Endothelial cell of umbilical vein (primary cell): ENCODE results near the gene NUP214. TPM values are rescaled to one million over a fixed set of nuclear protein-coding genes. Genes with fewer than 3 reads are reported as not detected.

ENCODE experiments used
- BruUV-seq: library from RNA; stranded (reverse); fragments of 400-500 nt; replicated peaks from 2 replicates; lab custom pipeline; 2021; lab: Mats Ljungman, UMichigan
- CTCF ChIA-PET: fragments of 300-600, 350-600 bp; sonication (Branson Sonifier 250); formaldehyde crosslinking; loops from one replicate; lab custom pipeline; 2021; ENCODE audit warnings: antibody characterized with exemption, inconsistent platforms; lab: Charles Lee
- POLR2A ChIA-PET: fragments of 300-600, 350-600 bp; sonication (Branson Sonifier 250); formaldehyde crosslinking; loops from one replicate; lab custom pipeline; 2021; ENCODE audit warnings: antibody characterized with exemption, inconsistent platforms; lab: Charles Lee
- DNase-seq: peaks from one replicate; pipeline ENCODE4 v3.0.0-alpha.2; 2011; ENCODE audit warnings: low read depth, low spot score
- FAIRE-seq: peaks from 2 replicates; lab custom pipeline; 2011; peaks lifted over from hg19 to GRCh38; lab: Jason Lieb, UNC
- H2AFZ ChIP-seq: 2 replicates; pipeline ENCODE4 v1.6.0; 2012; ENCODE audit warnings: low read depth, low read length, control low read depth, inconsistent platforms
- H3K27ac ChIP-seq: 2 replicates; pipeline ENCODE4 v1.5.1; 2011; ENCODE audit warnings: low read depth, mild to moderate bottlenecking, control low read depth, low read length, moderate library complexity; ENCODE audit not compliant: insufficient read depth
- H3K27me3 ChIP-seq, 2 experiments: 2 replicates each; pipeline versions ENCODE4 v1.6.0 to v1.6.1; 2011; ENCODE audit warnings: low read length in 2 of 2, mixed read lengths in 1 of 2; ENCODE audit not compliant: control insufficient read depth in 2 of 2, insufficient read depth in 2 of 2
- H3K36me3 ChIP-seq, 2 experiments: 2 replicates in 1 of 2; 3 replicates in 1 of 2; pipeline ENCODE4 v1.5.1; 2011; ENCODE audit warnings: low read length in 2 of 2, mild to moderate bottlenecking in 1 of 2, moderate library complexity in 1 of 2; ENCODE audit not compliant: control insufficient read depth in 2 of 2, insufficient read depth in 2 of 2; ENCODE audit errors: extremely low read depth in 1 of 2
- H3K4me1 ChIP-seq: 3 replicates; pipeline ENCODE4 v1.5.1; 2011; ENCODE audit warnings: mild to moderate bottlenecking, low read length; ENCODE audit not compliant: control insufficient read depth, insufficient read depth; ENCODE audit errors: extremely low read depth
- H3K4me2 ChIP-seq: 2 replicates; pipeline ENCODE4 v1.6.1; 2011; ENCODE audit warnings: low read length, control low read depth, mixed read lengths; ENCODE audit not compliant: insufficient read depth
- H3K4me3 ChIP-seq, 3 experiments: fragments of 200-600 bp in 1 of 3; sonication (generic), shearing (Covaris generic) in 1 of 3; replicated peaks in 1 of 3; 2 replicates each; pipeline ENCODE4 v1.5.1; 2011 to 2016; ENCODE audit warnings: control low read depth in 3 of 3, low read length in 3 of 3, mild to moderate bottlenecking in 2 of 3, inconsistent platforms in 1 of 3, low read depth in 1 of 3, moderate library complexity in 1 of 3; ENCODE audit not compliant: insufficient read depth in 1 of 3
- H3K79me2 ChIP-seq: 2 replicates; pipeline ENCODE4 v1.6.0; 2012; ENCODE audit warnings: low read length, inconsistent platforms; ENCODE audit not compliant: control insufficient read depth, insufficient read depth
- H3K9ac ChIP-seq: replicated peaks from 2 replicates; pipeline ENCODE3; 2011; ENCODE audit warnings: low read length, control low read depth; ENCODE audit not compliant: insufficient read depth; ENCODE audit errors: extremely low read depth
- H3K9me1 ChIP-seq: replicated peaks from 3 replicates; pipeline ENCODE4 v1.6.0; 2011; ENCODE audit warnings: mild to moderate bottlenecking, low read length; ENCODE audit not compliant: control insufficient read depth, insufficient read depth; ENCODE audit errors: extremely low read depth
- H3K9me3 ChIP-seq: replicated peaks from 2 replicates; pipeline ENCODE4 v1.5.1; 2012; ENCODE audit warnings: low read length, inconsistent platforms; ENCODE audit not compliant: control insufficient read depth, insufficient read depth
- H4K20me1 ChIP-seq: replicated peaks from 2 replicates; pipeline ENCODE3; 2011; ENCODE audit warnings: mild to moderate bottlenecking, low read length; ENCODE audit not compliant: control insufficient read depth, insufficient read depth; ENCODE audit errors: extremely low read depth
- EZH2 ChIP-seq: IDR thresholded peaks from 2 replicates; pipeline ENCODE4 v1.6.1; 2012; ENCODE audit warnings: borderline replicate concordance, low read depth, mild to moderate bottlenecking, moderate library complexity, low read length, inconsistent platforms; ENCODE audit not compliant: severe bottlenecking
- POLR2A ChIP-seq: IDR thresholded peaks from 2 replicates; pipeline ENCODE4 v1.6.1; 2012; ENCODE audit warnings: low read depth, mild to moderate bottlenecking, control low read depth, low read length
- POLR2AphosphoS5 ChIP-seq: IDR thresholded peaks from 2 replicates; pipeline ENCODE4 v1.6.1; 2012; ENCODE audit warnings: low read depth, mild to moderate bottlenecking, control low read depth, low read length, moderate library complexity; ENCODE audit not compliant: insufficient read depth
- dilution Hi-C: fragments of 300-500 bp; cut with MboI; formaldehyde crosslinking; loops from one replicate; pipeline ENCODE4 v1.15.0; 2019; ENCODE audit warnings: low sequenced_read_pairs; ENCODE audit not compliant: extremely low pct_ligation_motif_present
- intact Hi-C: fragments of 100-400 bp; cut with micrococcal nuclease; formaldehyde crosslinking; loops from one replicate; pipeline ENCODE4 v1.10.0; 2022
- polyA plus RNA-seq, 4 experiments: library from polyadenylated mRNA; depleted of rRNA in 3 of 4; stranded (reverse) in 3 of 4; unstranded in 1 of 4; fragments of >200 nt; gene quantifications; 2 replicates each; pipeline versions ENCODE4 v1.2.1 to v1.2.3, GENCODE V29; 2011 to 2012; ENCODE audit warnings: missing spikeins in 1 of 4
- total RNA-seq: library from RNA; stranded (reverse); gene quantifications from 2 replicates; pipeline ENCODE4 v1.2.3, GENCODE V29; 2021
- TF ChIP-seq, protein P1 (sequence below), 2 donors: IDR thresholded peaks; 1 replicate in 1 of 2; 2 replicates in 1 of 2; pipeline ENCODE4 v1.5.1; 2011; ENCODE audit warnings: low read length in 2 of 2, mild to moderate bottlenecking in 2 of 2, moderate library complexity in 2 of 2, control low read depth in 1 of 2, inconsistent platforms in 1 of 2, low read depth in 1 of 2; ENCODE audit not compliant: insufficient read depth in 1 of 2; ENCODE audit errors: extremely low read depth in 1 of 2
- TF ChIP-seq, protein P2 (sequence below): IDR thresholded peaks from 2 replicates; pipeline ENCODE4 v1.6.1; 2011; ENCODE audit not compliant: insufficient read depth, insufficient read length

NUP214 gene
- total and polyA plus RNA-seq, 2 donors (not counting 3 experiments of a cell fraction or from before 2014, with no cell fraction given) = 28.7 to 65.9 TPM

DNA sequence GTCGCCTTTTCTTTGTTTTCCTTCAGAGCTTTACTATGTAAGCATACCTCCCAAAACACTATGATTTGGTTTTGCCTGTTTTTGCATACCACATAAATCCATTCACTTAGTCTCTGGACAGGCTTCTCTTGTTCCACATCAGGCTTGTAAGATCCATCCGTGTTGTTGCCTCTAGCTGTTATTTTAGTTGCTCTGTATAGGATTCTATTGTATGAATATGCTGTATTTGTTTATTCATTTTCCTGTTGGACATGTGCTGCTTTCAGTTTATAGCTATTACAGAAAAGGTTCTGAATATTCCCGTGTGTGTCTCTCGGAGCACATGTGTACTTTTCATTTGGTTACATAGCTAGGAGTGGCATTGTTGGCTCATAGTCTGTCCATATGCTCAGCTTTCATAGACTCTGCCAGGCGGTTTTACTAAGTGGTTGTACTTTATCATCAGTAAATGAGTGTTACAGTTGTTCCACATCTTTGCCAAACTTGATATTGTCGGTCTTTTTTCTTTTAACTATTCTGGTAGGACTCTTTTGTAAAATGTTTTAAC is 41.8 kb downstream of the NUP214 start:
- TF ChIP-seq EZH2 (no peak), POLR2AphosphoS5 (no peak), POLR2A (no peak)
- TF ChIP-seq, protein P1, sequence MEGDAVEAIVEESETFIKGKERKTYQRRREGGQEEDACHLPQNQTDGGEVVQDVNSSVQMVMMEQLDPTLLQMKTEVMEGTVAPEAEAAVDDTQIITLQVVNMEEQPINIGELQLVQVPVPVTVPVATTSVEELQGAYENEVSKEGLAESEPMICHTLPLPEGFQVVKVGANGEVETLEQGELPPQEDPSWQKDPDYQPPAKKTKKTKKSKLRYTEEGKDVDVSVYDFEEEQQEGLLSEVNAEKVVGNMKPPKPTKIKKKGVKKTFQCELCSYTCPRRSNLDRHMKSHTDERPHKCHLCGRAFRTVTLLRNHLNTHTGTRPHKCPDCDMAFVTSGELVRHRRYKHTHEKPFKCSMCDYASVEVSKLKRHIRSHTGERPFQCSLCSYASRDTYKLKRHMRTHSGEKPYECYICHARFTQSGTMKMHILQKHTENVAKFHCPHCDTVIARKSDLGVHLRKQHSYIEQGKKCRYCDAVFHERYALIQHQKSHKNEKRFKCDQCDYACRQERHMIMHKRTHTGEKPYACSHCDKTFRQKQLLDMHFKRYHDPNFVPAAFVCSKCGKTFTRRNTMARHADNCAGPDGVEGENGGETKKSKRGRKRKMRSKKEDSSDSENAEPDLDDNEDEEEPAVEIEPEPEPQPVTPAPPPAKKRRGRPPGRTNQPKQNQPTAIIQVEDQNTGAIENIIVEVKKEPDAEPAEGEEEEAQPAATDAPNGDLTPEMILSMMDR (IDR thresholded peaks at IDR 0.05; ENCODE audit: extremely low read depth in 1 of 2, insufficient read depth in 1 of 2, low read depth in 1 of 2, low read length in 2 of 2) = no peak
- TF ChIP-seq, protein P2, sequence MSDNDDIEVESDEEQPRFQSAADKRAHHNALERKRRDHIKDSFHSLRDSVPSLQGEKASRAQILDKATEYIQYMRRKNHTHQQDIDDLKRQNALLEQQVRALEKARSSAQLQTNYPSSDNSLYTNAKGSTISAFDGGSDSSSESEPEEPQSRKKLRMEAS = no peak
- H3K4me2 ChIP-seq = no peak overlapping the region
- BruUV-seq = no TSS peak
- H3K36me3 ChIP-seq = peaks cover 10 to 16% of the 10 kb centered on the region in 2 experiments
- no peaks in the 10 kb centered on the region for H3K27me3 ChIP-seq
- no peaks in the 10 kb centered on the region for H3K9me3 ChIP-seq
- no peaks in the 10 kb centered on the region for H3K4me1 ChIP-seq
- ChIA-PET CTCF (interaction anchor here (0.9 to 1.8 kb wide), 6 partner anchors 10 to 183 kb away, joined by 3 to 7 read pairs (median 3); no protein-coding TSS in a partner anchor), POLR2A (no interaction called here)
- FAIRE-seq (no peak), DNase-seq (no peak)
- dilution Hi-C loops = no loop called here
- no peak overlapping the region for H2AFZ ChIP-seq
- no peaks in the 10 kb centered on the region for H3K9me1 ChIP-seq
- no peak overlapping the region for H3K27ac ChIP-seq
- H3K9ac ChIP-seq = no peak overlapping the region
- H3K4me3 ChIP-seq = no peak overlapping the region
- H4K20me1 ChIP-seq = no peaks in the 10 kb centered on the region
- peaks cover 7% of the 10 kb centered on the region for H3K79me2 ChIP-seq
- intact Hi-C loops = no loop called here
